ENCODE data around the gene POLE4.

POLE4 gene

DNA sequence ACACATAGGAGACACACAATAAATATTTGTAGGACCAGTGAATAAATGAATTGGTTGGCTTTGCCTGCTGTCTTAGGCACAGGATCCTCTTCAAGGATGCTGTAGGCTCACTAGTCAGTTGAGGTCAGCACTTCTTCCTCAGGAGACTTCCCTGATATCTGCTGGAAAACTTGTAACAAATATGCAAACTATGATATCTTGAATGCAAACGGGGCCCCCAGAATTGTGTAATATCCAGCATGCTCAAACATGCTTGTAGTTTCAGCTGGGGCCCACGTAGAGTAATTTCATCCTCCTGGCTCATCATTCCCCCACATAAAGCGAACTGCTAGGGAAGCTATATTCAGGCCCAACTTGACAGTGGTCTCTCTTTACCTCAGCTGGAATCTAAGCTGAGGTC, 43.6 kb downstream of the POLE4 start:
- no peak for DNase-seq (ENCODE audit: low spot score)

DNA sequence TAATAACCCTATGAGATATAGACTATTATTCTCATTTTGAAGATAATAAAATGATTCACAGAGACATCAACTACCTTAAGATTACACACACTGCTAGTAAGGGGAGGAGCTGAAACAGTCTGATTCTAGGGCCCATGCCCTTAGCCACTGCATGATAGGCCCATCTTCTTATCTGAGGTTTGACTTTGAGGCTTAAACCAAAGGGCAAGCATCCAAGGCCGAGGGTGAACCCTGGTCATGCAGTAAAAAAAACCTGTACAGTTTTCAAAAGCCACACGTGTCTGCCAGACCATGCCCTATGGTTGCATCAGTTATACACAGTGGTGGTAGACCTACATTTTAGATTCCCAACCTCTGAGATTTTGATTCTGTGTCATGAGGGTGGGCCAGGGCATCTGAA, 44.8 kb downstream of the POLE4 start:
- DNase-seq (ENCODE audit: low spot score) = no peak

DNA sequence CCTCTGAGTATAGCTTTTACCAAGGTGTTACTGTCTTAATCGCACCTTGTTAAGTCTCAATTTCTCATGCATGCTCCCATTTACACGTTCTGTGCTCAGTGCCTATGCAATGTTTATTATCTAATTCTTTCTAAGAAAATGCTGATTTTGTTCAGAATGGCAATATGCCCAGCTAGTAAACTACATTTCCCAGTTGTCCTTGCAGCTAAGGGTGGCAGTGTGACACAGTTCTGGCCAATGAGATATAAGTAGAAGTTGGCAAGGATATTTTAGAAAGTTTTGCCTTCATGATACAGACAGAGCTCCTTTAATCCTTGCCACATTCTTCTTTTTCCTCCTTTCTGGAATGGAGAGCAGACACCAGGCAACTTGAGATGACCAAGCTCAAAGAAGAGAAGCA, 45.3 kb downstream of the POLE4 start:
- DNase-seq (ENCODE audit: low spot score) = no peak

DNA sequence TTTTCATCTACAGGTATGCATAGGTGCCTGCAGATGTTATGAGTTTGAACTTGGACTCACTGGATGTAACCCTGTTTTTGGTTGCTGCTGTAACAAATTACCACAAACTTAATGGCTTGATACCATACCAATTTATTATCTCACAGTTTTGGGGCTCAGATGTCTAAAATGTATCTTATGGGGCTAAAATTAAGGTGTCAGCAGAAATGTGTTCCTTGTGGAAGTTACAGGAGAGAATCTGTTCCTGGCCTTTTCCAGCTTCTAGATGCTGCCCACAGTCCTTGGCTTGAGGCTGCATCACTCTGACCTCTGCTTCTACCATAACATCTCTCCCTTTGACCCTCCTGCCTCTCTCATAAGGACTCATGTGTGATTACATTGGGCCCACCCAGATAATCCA, 47.6 kb downstream of the POLE4 start:
- no peak for DNase-seq (ENCODE audit: low spot score)

DNA sequence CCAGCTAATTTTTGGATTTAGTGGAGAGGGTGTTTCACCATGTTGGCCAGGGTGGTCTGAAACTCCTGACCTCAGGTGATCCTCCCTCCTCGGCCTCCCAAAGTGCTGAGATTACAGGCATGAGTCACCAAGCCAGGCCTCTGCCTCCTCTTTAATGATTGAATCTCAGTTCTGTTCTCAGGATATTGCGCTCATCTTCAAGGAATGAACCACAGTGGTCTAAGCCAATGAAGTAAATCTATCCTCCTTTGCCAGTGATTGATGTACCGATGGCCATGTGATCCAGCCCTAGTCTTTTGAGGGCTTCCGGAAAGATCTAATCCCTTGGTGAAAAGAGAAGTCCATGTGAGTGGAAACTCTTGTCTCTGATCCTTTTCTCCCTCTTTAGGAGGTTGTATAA, 48.6 kb downstream of the POLE4 start:
- DNase-seq (ENCODE audit: low spot score) = no peak

DNA sequence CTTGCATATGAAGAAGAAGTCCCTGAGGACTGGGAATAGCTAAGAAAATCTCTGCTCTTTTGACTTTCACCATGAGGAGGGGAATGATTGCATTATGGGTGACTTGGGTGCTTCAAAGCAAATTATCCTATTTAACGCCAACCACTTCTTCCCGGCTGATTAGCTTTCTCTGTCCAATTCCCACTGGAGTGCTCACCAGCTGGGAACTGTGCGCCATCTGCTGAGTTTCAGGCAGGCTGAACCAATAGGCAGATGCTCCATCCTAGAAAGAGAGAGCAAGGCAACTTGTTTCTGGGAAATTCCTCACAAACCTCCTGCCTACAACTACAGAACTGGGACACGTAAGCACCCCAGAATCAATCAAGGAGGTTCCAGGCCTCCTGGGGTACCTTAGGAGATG, 49.4 kb downstream of the POLE4 start:
- no peak for DNase-seq (ENCODE audit: low spot score)

DNA sequence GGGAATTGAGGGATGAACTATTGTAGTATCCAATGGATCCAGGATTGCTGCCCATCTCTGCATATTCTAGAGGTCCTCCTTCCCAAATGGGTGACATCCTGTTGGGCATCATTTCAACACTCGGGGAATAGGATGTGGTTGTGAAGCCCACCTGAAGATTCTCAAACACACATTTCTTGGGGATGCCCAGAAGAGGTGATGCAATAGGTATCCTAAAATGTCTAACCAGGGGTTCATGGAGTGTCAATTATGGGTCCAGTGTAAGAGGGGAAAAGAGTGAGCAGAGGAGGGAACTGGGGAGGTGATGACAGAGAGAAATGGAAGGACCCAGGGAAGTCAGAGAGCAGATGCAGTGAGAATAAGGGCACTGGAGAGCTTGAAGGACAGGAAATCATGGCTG, 52.1 kb downstream of the POLE4 start:
- no peak for DNase-seq (ENCODE audit: low spot score)

DNA sequence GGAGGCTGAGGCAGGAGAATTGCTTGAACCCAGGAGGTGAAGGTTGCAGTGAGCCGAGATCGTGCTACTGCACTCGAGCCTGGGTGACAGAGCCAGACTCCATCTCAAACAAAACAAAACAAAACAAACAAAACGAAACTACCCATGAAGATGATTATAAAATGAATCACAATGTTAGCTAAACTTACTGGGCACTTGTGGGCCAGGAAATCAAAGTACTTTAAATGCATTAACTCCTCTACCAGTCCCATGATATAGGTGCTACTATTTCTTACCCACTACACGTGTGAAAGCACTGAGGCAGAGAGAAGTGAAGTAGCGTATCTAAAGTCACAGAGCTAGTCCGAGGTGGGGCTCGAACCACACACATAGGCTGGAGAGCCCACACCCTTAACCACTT, 53.6 kb downstream of the POLE4 start:
- no peak for DNase-seq (ENCODE audit: low spot score)

DNA sequence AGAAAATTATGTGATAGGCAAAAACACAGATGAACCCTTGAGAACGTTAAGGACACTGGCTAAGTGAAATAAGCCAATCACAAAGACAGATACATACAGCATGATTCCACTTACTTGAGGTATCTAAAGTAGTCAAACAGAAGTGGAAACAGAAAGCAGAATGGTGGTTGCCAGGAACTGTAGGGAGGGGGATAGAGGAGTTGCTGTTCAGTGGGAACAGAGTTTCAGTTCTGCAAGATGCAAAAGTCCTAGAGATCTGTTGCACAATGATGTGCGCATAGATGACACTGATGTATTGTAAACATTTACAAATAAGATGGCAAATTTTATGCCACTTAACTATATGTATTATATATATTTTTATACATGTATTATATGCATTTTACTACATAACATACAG, 59.7 kb downstream of the POLE4 start:
- no peak for DNase-seq (ENCODE audit: low spot score)
